GM12864 (cell line): ENCODE results near the gene KLK12.

Source experiments
- DNase-seq: peaks from one replicate; pipeline ENCODE4 v3.0.0-alpha.2; 2011; ENCODE audit warnings: low read depth
- H3K4me3 ChIP-seq: 2 replicates; pipeline ENCODE4 v1.5.1; 2011; ENCODE audit warnings: mild to moderate bottlenecking, low read depth, low read length, control low read depth
- TF ChIP-seq, protein P1 (sequence below): IDR thresholded peaks from 2 replicates; pipeline ENCODE4 v1.5.1; 2011; ENCODE audit warnings: low read depth, mild to moderate bottlenecking, moderate library complexity, low read length, control low read depth, inconsistent platforms; ENCODE audit errors: missing control alignments

Gene KLK12, protein sequence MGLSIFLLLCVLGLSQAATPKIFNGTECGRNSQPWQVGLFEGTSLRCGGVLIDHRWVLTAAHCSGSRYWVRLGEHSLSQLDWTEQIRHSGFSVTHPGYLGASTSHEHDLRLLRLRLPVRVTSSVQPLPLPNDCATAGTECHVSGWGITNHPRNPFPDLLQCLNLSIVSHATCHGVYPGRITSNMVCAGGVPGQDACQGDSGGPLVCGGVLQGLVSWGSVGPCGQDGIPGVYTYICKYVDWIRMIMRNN

DNA sequence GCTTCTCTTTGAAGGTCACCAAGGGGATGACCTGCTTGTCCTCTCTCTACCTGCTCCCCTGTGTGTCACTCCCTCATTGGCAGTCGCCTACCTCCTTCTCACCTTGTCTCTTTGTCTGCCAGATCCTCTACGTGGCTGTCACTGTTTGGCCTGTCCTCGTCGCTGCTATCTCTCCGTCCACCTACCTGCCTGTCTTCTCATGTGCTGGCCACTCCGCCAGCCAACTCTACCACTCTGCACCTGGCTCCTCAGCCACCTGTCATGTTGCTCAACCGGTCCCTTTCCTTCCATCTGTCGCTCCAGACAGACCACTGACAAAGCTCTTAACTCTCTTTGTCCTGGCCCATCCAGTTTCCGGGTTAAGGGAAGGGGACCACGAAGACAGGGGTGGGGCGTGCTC lies at the start of gene KLK12:
Gene KLK12, minus strand, starts transcription at position 299 of the 400 bp plus-strand sequence. CDS start 381 bp downstream, outside the sequence.
- no peak for DNase-seq
- H3K4me3 ChIP-seq: no peak within 1 kb of the TSS
- TF ChIP-seq, protein P1, sequence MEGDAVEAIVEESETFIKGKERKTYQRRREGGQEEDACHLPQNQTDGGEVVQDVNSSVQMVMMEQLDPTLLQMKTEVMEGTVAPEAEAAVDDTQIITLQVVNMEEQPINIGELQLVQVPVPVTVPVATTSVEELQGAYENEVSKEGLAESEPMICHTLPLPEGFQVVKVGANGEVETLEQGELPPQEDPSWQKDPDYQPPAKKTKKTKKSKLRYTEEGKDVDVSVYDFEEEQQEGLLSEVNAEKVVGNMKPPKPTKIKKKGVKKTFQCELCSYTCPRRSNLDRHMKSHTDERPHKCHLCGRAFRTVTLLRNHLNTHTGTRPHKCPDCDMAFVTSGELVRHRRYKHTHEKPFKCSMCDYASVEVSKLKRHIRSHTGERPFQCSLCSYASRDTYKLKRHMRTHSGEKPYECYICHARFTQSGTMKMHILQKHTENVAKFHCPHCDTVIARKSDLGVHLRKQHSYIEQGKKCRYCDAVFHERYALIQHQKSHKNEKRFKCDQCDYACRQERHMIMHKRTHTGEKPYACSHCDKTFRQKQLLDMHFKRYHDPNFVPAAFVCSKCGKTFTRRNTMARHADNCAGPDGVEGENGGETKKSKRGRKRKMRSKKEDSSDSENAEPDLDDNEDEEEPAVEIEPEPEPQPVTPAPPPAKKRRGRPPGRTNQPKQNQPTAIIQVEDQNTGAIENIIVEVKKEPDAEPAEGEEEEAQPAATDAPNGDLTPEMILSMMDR: no peak

DNA sequence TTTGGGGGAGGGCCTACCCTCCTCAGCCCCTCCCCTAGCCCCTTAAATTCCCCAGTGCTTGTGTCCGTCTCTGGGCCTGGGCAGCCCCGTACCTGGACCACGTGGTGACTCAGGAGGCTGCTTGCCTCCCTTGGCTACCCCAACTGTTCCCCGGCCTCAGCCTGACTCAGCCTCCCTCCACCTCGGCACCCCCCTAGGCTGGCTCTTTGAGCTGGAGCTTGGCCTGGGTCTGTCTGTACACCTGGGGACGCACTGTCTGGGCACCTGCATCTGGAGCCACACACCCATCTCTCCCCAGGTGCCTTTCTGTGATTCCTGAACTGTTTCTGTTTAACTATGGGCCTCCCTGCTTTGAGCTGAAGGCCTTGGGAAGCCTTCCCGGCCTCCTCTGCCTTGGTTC lies 49.7 kb upstream of the KLK12 start:
- no peak overlapping the region for H3K4me3 ChIP-seq
- no peak for DNase-seq
- TF ChIP-seq, protein P1: no peak

DNA sequence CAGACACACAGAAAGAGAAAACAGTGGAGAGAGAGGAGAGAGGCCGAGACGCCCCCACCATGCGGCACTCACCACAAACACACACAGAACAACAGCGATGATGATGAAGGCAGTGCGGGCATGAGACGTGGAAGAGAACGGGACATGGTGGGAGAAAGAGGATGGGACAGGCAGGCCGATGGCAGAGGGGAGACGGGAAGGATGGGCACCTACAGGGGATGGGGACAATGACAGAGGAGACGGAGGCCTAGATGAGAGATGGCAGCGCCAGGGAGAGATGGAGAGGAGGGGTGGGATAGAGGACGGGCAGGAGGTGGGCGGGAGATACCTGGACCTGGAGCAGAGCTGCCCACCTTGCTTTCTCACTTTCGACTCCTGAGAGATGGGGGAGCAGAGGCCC lies 49.0 kb upstream of the KLK12 start:
- TF ChIP-seq, protein P1: no peak
- DNase-seq: no peak
- no peak overlapping the region for H3K4me3 ChIP-seq

DNA sequence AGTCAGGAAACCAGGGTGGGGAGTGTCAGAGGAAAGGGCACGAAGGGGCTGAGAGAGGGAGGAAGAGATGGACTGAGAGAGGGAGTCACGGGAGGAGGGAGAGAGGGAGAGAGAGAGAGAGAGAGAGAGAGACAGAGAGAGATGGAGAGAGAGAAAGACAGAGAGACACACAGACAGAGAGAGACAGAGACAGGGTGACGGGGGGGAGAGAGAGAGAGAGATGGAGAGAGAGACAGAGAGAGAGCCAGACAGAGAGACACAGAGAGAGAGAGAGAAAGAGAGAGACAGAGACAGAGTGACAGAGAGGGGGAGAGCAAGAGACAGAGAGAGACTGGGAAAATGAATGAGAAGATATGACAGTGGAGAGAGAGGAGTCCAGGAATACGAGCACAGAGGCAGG lies 48.4 kb upstream of the KLK12 start:
- H3K4me3 ChIP-seq: no peak overlapping the region
- TF ChIP-seq, protein P1: no peak
- no peak for DNase-seq

DNA sequence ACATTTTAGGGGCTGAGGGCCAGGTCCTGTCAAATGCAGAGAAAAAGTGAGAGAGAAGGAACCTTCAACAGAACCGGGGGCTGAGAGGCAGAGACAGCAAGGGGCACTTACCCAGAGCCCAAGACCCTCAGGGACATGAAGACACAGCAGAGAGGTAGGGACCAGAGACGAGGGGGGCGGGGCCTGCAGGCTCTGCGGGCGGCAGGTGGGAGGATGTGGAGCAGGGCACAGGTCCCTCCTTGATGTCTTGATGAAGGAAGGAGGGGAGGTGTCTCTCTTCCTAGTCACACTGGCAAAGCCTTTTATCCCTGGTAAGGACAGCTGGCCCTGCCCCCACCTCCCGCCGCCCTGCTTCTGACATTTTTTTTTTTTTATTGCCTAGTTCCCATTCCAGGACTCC lies 47.8 kb upstream of the KLK12 start, which contains the start of gene KLK14:
Gene KLK14, minus strand, starts transcription at position 277 of the 400 bp plus-strand sequence. Its CDS starts 273 bp downstream, at position 4.
- TF ChIP-seq, protein P1: no peak
- H3K4me3 ChIP-seq: no peak within 1 kb of the TSS
- no peak for DNase-seq

DNA sequence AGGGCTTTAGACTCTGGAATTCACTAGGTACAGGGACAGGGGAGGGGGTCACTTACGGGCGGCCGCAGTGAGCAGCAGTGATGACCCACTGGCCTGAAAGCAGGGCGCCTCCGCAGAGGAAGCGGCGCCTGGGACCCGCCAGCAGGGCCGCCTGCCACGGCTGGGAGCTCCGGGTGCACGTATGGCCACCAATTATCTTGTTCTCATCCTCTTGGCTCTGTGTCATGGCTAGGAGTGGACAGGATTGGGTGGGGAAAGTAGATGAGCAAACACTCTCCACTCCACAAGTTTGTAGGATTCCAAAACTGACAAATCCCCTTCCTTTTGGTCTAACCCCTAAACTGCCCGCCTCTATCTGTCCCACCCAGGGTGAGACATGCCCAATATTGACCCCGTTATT lies 46.7 kb upstream of the KLK12 start:
- DNase-seq: no peak
- TF ChIP-seq, protein P1: no peak
- H3K4me3 ChIP-seq: no peak overlapping the region

DNA sequence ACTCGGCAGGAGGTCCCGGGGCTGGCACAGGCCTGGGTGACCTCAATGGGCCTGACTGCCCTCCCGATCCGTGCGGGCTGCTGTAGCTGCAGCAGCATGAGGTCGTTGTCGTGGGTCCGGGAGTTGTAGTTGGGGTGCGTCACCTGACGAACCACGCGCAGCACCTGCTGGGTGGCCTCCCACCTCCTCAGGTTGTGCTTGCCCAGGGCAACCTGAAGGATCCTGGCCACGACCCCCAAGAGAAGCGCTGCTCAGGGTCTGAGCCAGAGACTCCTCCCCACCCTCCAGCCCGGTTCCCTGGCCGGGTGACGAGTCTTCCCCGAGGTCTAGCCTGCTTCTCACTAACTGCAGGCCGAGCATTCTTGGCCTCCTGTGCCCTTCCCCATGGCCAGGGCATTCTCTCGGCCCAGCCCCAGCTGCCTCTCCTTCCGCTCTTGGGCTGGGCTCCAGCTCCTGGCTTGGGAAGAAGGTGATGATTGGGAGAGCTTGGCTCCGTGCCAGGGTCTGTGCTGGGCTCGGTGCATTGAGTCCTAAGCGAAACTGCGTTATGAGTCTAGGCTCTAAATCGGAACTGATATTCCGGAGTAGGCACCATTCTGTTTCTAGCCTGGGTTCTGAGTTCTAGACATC lies 44.8 kb upstream of the KLK12 start:
- TF ChIP-seq, protein P1: no peak
- no peak overlapping the region for H3K4me3 ChIP-seq
- DNase-seq: no peak
